Measurements from ENCODE around the gene RASSF3. TPM values are rescaled to one million over a fixed set of nuclear protein-coding genes. Genes with fewer than 3 reads are reported as not detected.

Gene RASSF3
- total and polyA plus RNA-seq, 2 experiments from 2014 or later: 20.6 to 39.6 TPM

DNA sequence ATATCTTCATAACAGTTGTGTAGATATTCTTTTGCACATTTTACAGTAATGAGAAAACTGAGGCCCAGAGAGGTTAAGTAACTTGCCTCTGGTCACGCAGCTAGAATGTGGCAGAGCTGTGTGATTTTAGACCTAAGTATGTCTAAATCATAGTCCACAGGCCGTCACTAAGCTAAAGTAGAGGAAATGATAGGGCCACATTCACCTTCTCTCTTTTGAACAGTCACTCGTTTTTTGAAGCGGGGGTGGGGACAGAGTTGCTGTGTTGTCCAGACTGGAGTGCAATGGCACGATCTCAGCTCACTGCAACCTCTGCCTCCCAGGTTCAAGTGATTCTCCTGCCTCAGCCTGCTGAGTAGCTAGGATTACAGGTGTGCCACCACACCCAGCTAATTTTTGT, 68.5 kb downstream of the RASSF3 start:
- H3K4me2 ChIP-seq: no peak overlapping the region
- no peak for TF ChIP-seq JUNB (IDR thresholded peaks at IDR 0.05; ENCODE audit: unreplicated experiment)
- TF ChIP-seq, protein P1, sequence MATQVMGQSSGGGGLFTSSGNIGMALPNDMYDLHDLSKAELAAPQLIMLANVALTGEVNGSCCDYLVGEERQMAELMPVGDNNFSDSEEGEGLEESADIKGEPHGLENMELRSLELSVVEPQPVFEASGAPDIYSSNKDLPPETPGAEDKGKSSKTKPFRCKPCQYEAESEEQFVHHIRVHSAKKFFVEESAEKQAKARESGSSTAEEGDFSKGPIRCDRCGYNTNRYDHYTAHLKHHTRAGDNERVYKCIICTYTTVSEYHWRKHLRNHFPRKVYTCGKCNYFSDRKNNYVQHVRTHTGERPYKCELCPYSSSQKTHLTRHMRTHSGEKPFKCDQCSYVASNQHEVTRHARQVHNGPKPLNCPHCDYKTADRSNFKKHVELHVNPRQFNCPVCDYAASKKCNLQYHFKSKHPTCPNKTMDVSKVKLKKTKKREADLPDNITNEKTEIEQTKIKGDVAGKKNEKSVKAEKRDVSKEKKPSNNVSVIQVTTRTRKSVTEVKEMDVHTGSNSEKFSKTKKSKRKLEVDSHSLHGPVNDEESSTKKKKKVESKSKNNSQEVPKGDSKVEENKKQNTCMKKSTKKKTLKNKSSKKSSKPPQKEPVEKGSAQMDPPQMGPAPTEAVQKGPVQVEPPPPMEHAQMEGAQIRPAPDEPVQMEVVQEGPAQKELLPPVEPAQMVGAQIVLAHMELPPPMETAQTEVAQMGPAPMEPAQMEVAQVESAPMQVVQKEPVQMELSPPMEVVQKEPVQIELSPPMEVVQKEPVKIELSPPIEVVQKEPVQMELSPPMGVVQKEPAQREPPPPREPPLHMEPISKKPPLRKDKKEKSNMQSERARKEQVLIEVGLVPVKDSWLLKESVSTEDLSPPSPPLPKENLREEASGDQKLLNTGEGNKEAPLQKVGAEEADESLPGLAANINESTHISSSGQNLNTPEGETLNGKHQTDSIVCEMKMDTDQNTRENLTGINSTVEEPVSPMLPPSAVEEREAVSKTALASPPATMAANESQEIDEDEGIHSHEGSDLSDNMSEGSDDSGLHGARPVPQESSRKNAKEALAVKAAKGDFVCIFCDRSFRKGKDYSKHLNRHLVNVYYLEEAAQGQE (IDR thresholded peaks at IDR 0.05; ENCODE audit: unreplicated experiment): no peak
- no peak for TF ChIP-seq ZNF114 (CRISPR knock-in tag; IDR thresholded peaks at IDR 0.05)
- no peak for TF ChIP-seq POLR2AphosphoS5 (IDR thresholded peaks at IDR 0.05; ENCODE audit: low read depth)
- no peak for TF ChIP-seq STAT1 (IDR thresholded peaks at IDR 0.05; ENCODE audit: unreplicated experiment)
- no peak for TF ChIP-seq EZH2phosphoT487 (IDR thresholded peaks at IDR 0.05; ENCODE audit: unreplicated experiment)
- TF ChIP-seq, protein P2, sequence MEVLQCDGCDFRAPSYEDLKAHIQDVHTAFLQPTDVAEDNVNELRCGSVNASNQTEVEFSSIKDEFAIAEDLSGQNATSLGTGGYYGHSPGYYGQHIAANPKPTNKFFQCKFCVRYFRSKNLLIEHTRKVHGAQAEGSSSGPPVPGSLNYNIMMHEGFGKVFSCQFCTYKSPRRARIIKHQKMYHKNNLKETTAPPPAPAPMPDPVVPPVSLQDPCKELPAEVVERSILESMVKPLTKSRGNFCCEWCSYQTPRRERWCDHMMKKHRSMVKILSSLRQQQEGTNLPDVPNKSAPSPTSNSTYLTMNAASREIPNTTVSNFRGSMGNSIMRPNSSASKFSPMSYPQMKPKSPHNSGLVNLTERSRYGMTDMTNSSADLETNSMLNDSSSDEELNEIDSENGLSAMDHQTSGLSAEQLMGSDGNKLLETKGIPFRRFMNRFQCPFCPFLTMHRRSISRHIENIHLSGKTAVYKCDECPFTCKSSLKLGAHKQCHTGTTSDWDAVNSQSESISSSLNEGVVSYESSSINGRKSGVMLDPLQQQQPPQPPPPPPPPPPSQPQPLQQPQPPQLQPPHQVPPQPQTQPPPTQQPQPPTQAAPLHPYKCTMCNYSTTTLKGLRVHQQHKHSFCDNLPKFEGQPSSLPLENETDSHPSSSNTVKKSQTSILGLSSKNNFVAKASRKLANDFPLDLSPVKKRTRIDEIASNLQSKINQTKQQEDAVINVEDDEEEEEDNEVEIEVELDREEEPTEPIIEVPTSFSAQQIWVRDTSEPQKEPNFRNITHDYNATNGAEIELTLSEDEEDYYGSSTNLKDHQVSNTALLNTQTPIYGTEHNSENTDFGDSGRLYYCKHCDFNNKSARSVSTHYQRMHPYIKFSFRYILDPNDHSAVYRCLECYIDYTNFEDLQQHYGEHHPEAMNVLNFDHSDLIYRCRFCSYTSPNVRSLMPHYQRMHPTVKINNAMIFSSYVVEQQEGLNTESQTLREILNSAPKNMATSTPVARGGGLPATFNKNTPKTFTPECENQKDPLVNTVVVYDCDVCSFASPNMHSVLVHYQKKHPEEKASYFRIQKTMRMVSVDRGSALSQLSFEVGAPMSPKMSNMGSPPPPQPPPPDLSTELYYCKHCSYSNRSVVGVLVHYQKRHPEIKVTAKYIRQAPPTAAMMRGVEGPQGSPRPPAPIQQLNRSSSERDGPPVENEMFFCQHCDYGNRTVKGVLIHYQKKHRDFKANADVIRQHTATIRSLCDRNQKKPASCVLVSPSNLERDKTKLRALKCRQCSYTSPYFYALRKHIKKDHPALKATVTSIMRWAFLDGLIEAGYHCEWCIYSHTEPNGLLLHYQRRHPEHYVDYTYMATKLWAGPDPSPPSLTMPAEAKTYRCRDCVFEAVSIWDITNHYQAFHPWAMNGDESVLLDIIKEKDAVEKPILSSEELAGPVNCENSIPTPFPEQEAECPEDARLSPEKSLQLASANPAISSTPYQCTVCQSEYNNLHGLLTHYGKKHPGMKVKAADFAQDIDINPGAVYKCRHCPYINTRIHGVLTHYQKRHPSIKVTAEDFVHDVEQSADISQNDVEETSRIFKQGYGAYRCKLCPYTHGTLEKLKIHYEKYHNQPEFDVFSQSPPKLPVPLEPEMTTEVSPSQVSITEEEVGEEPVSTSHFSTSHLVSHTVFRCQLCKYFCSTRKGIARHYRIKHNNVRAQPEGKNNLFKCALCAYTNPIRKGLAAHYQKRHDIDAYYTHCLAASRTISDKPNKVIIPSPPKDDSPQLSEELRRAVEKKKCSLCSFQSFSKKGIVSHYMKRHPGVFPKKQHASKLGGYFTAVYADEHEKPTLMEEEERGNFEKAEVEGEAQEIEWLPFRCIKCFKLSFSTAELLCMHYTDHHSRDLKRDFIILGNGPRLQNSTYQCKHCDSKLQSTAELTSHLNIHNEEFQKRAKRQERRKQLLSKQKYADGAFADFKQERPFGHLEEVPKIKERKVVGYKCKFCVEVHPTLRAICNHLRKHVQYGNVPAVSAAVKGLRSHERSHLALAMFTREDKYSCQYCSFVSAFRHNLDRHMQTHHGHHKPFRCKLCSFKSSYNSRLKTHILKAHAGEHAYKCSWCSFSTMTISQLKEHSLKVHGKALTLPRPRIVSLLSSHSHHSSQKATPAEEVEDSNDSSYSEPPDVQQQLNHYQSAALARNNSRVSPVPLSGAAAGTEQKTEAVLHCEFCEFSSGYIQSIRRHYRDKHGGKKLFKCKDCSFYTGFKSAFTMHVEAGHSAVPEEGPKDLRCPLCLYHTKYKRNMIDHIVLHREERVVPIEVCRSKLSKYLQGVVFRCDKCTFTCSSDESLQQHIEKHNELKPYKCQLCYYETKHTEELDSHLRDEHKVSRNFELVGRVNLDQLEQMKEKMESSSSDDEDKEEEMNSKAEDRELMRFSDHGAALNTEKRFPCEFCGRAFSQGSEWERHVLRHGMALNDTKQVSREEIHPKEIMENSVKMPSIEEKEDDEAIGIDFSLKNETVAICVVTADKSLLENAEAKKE (CRISPR knock-in tag; IDR thresholded peaks at IDR 0.05): no peak
- no peak for TF ChIP-seq EZH2 (IDR thresholded peaks at IDR 0.05; ENCODE audit: low read depth, unreplicated experiment)
- TF ChIP-seq, protein P3, sequence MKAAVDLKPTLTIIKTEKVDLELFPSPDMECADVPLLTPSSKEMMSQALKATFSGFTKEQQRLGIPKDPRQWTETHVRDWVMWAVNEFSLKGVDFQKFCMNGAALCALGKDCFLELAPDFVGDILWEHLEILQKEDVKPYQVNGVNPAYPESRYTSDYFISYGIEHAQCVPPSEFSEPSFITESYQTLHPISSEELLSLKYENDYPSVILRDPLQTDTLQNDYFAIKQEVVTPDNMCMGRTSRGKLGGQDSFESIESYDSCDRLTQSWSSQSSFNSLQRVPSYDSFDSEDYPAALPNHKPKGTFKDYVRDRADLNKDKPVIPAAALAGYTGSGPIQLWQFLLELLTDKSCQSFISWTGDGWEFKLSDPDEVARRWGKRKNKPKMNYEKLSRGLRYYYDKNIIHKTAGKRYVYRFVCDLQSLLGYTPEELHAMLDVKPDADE (IDR thresholded peaks at IDR 0.05): no peak
- no peak for TF ChIP-seq ZNF331 (CRISPR knock-in tag; IDR thresholded peaks at IDR 0.05; ENCODE audit: low read depth)
- TF ChIP-seq NANOG (IDR thresholded peaks at IDR 0.05; ENCODE audit: borderline replicate concordance): no peak
- no peak for TF ChIP-seq CREB1 (CRISPR knock-in tag; IDR thresholded peaks at IDR 0.05; ENCODE audit: low read depth)
- TF ChIP-seq, protein P4, sequence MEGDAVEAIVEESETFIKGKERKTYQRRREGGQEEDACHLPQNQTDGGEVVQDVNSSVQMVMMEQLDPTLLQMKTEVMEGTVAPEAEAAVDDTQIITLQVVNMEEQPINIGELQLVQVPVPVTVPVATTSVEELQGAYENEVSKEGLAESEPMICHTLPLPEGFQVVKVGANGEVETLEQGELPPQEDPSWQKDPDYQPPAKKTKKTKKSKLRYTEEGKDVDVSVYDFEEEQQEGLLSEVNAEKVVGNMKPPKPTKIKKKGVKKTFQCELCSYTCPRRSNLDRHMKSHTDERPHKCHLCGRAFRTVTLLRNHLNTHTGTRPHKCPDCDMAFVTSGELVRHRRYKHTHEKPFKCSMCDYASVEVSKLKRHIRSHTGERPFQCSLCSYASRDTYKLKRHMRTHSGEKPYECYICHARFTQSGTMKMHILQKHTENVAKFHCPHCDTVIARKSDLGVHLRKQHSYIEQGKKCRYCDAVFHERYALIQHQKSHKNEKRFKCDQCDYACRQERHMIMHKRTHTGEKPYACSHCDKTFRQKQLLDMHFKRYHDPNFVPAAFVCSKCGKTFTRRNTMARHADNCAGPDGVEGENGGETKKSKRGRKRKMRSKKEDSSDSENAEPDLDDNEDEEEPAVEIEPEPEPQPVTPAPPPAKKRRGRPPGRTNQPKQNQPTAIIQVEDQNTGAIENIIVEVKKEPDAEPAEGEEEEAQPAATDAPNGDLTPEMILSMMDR (conservative IDR thresholded peaks at IDR 0.05; ENCODE audit: low read depth in 2 of 2): no peak
- H3K36me3 ChIP-seq (ENCODE audit: insufficient read depth): no peaks in the 10 kb centered on the region
- H3K27me3 ChIP-seq (ENCODE audit: insufficient read depth): no peaks in the 10 kb centered on the region
- no peak overlapping the region for H3K4me3 ChIP-seq
- Mint-ChIP-seq H3K27me3 (ENCODE audit: insufficient read depth, low read depth, poor library complexity) (peaks cover 2% of the 10 kb centered on the region), H3K9me3 (no peaks in the 10 kb centered on the region), H3K27ac (no peak overlapping the region), H3K36me3 (ENCODE audit: low read depth) (no peaks in the 10 kb centered on the region; the same call in 2 of the 3 replicates), H3K4me1 (peaks cover 47% of the 10 kb centered on the region), H3K4me3 (no peak overlapping the region)
- no peaks in the 10 kb centered on the region for H3F3A ChIP-seq (replicated peaks; ENCODE audit: low read depth)
- H3K27ac ChIP-seq (ENCODE audit: low read depth): no peak overlapping the region
- ATAC-seq (no peak), DNase-seq (ENCODE audit: low spot score) (no peak)
- H4K20me1 ChIP-seq (replicated peaks; ENCODE audit: insufficient read depth): peaks cover 16% of the 10 kb centered on the region; the same call in 1 of the 2 replicates
- H2AFZ ChIP-seq: no peak overlapping the region
- peaks cover 99% of the 10 kb centered on the region for H3K79me2 ChIP-seq (replicated peaks; ENCODE audit: insufficient read depth)
- peaks cover 35% of the 10 kb centered on the region for H3K4me1 ChIP-seq (ENCODE audit: insufficient read depth)
- no peaks in the 10 kb centered on the region for H3K9me2 ChIP-seq (ENCODE audit: insufficient read depth)
